PC-3 (cell line): ENCODE measurements around the gene POLA1. TPM values are rescaled to one million over a fixed set of nuclear protein-coding genes. Genes with fewer than 3 reads are reported as not detected.

ENCODE experiments used
- ATAC-seq: fragments of 200-7000 bp; cut with Tn5 transposase; 2 replicates; pipeline ENCODE4 v1.9.1; 2020; ENCODE audit warnings: mild to moderate bottlenecking, moderate library complexity
- BruUV-seq: library from RNA; stranded (reverse); fragments of 400-500 nt; replicated peaks from 2 replicates; lab custom pipeline; 2021; lab: Mats Ljungman, UMichigan
- CTCF ChIA-PET: fragments of 300-600 bp; sonication (Branson Sonifier 250); formaldehyde crosslinking; loops from one replicate; lab custom pipeline; 2022; ENCODE audit warnings: antibody characterized with exemption; lab: Charles Lee
- POLR2A ChIA-PET: fragments of 300-600 bp; sonication (Branson Sonifier 250); formaldehyde crosslinking; loops from one replicate; lab custom pipeline; 2022; ENCODE audit warnings: antibody characterized with exemption; ENCODE audit not compliant: unreplicated experiment; lab: Charles Lee
- DNase-seq: peaks from one replicate; pipeline ENCODE4 v3.0.0-alpha.2; 2015
- H2AFZ ChIP-seq: fragments of 300-600 bp; sonication (generic); 2 replicates; pipeline ENCODE4 v1.6.0; 2016; ENCODE audit warnings: antibody characterized with exemption, low read length
- H3F3A ChIP-seq: fragments of 300-600 bp; sonication (generic); one replicate; pipeline ENCODE4 v1.6.0; 2017; ENCODE audit warnings: antibody characterized with exemption, low read length, control low read depth, mild to moderate bottlenecking; ENCODE audit not compliant: unreplicated experiment
- H3K27ac ChIP-seq: fragments of 300-600 bp; sonication (generic); 2 replicates; pipeline ENCODE4 v1.5.1; 2016; ENCODE audit warnings: mild to moderate bottlenecking, low read length
- H3K27me3 ChIP-seq: fragments of 300-600 bp; sonication (generic); 2 replicates; pipeline ENCODE4 v1.6.1; 2016; ENCODE audit warnings: low read length, mixed read lengths
- H3K36me3 ChIP-seq: fragments of 300-600 bp; sonication (generic); 2 replicates; pipeline ENCODE4 v1.6.1; 2016; ENCODE audit warnings: low read depth, mixed run types, low read length, mixed read lengths
- H3K4me1 ChIP-seq: fragments of 300-600 bp; sonication (generic); 2 replicates; pipeline ENCODE4 v1.5.1; 2016; ENCODE audit warnings: low read length; ENCODE audit not compliant: insufficient read depth
- H3K4me2 ChIP-seq: fragments of 300-600 bp; sonication (generic); 2 replicates; pipeline ENCODE4 v1.6.0; 2016; ENCODE audit warnings: low read length
- H3K4me3 ChIP-seq: fragments of 300-600 bp; sonication (generic); 2 replicates; pipeline ENCODE4 v1.5.1; 2016; ENCODE audit warnings: mild to moderate bottlenecking, low read length, mixed read lengths
- H3K79me2 ChIP-seq: fragments of 300-600 bp; sonication (generic); 2 replicates; pipeline ENCODE4 v1.6.1; 2017; ENCODE audit warnings: low read length, mixed read lengths
- H3K9ac ChIP-seq: fragments of 300-600 bp; sonication (generic); 2 replicates; pipeline ENCODE4 v1.6.0; 2016; ENCODE audit warnings: mild to moderate bottlenecking, low read length
- H3K9me2 ChIP-seq: fragments of 300-600 bp; sonication (generic); replicated peaks from 2 replicates; pipeline ENCODE4 v1.6.1; 2016; ENCODE audit warnings: mixed run types, low read length, mixed read lengths
- H3K9me3 ChIP-seq: fragments of 300-600 bp; sonication (generic); 2 replicates; pipeline ENCODE4 v1.6.1; 2016; ENCODE audit warnings: low read length, mixed read lengths
- H4K20me1 ChIP-seq: fragments of 300-600 bp; sonication (generic); 2 replicates; pipeline ENCODE4 v1.6.1; 2016; ENCODE audit warnings: low read length, mixed read lengths
- EZH2 ChIP-seq: fragments of 300-600 bp; sonication (generic); IDR thresholded peaks from one replicate; pipeline ENCODE4 v1.6.1; 2017; ENCODE audit warnings: antibody characterized with exemption, mild to moderate bottlenecking, low read length; ENCODE audit not compliant: unreplicated experiment
- EZH2phosphoT487 ChIP-seq: fragments of 300-600 bp; sonication (generic); IDR thresholded peaks from 2 replicates; pipeline ENCODE4 v1.6.1; 2018; ENCODE audit warnings: mild to moderate bottlenecking, antibody characterized with exemption, low read length, borderline replicate concordance
- intact Hi-C: fragments of 100-400 bp; cut with micrococcal nuclease; formaldehyde crosslinking; loops from 2 replicates; pipeline ENCODE4 v1.9.0; 2023
- total RNA-seq: library from RNA; depleted of rRNA; stranded (reverse); fragments of >200 nt; gene quantifications from 2 replicates; pipeline ENCODE4 v1.2.3, GENCODE V29; 2014
- TF ChIP-seq, protein P1 (sequence below): fragments of 300-600 bp; sonication (generic); conservative IDR thresholded peaks from 2 replicates; pipeline ENCODE4 v1.5.1; 2017; ENCODE audit warnings: antibody characterized with exemption, low read depth, mild to moderate bottlenecking, low read length

POLA1 gene
- total RNA-seq, 1 experiment from 2014 or later, result 19.6 TPM

- Histone ChIP-seq H3F3A (no peaks in the 10 kb centered on the region), H3K9me2 (no peaks in the 10 kb centered on the region), H3K4me1 (no peaks in the 10 kb centered on the region), H3K4me3 (no peak overlapping the region), H3K36me3 (no peaks in the 10 kb centered on the region), H3K79me2 (no peaks in the 10 kb centered on the region), H3K27ac (no peak overlapping the region), H2AFZ (no peak overlapping the region), H3K9me3 (no peaks in the 10 kb centered on the region), H3K27me3 (no peaks in the 10 kb centered on the region), H3K4me2 (no peak overlapping the region), H3K9ac (no peak overlapping the region), H4K20me1 (no peaks in the 10 kb centered on the region)
- ATAC-seq (no peak), DNase-seq (no peak)
- intact Hi-C loops, result no loop called here
- POLR2A ChIA-PET, result no interaction called here
- TF ChIP-seq EZH2phosphoT487 (no peak), EZH2 (no peak)
- TF ChIP-seq, protein P1, sequence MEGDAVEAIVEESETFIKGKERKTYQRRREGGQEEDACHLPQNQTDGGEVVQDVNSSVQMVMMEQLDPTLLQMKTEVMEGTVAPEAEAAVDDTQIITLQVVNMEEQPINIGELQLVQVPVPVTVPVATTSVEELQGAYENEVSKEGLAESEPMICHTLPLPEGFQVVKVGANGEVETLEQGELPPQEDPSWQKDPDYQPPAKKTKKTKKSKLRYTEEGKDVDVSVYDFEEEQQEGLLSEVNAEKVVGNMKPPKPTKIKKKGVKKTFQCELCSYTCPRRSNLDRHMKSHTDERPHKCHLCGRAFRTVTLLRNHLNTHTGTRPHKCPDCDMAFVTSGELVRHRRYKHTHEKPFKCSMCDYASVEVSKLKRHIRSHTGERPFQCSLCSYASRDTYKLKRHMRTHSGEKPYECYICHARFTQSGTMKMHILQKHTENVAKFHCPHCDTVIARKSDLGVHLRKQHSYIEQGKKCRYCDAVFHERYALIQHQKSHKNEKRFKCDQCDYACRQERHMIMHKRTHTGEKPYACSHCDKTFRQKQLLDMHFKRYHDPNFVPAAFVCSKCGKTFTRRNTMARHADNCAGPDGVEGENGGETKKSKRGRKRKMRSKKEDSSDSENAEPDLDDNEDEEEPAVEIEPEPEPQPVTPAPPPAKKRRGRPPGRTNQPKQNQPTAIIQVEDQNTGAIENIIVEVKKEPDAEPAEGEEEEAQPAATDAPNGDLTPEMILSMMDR, result no peak
- CTCF ChIA-PET, result no interaction called here
- no TSS peak for BruUV-seq
Measured at GRCh38 chrX:24987731-24988130, 294.0 kb downstream of the POLA1 start.

DNA sequence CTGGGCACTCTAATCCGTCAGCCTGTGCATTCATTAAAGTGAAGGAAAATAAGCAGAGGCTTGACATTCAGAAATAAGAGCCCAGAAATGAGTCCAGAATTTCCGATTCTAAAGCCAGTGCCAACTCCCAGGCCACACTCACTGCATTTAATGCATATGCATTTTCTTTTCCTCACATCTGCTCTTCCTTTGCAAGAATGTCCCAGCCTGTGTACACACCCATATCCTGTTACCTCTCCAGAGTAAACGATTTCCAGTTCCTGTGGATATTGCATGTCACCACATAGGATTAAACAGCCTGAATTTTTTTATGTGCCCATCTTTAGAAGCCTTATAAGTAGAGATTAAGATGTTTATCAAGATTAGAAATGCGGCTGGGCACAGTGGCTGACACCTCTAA is 294.6 kb downstream of the POLA1 start:
- no TSS peak for BruUV-seq
- Histone ChIP-seq H2AFZ (no peak overlapping the region), H3K79me2 (no peaks in the 10 kb centered on the region), H3F3A (no peaks in the 10 kb centered on the region), H3K4me1 (no peaks in the 10 kb centered on the region), H3K4me2 (no peak overlapping the region), H3K9me3 (no peaks in the 10 kb centered on the region), H3K4me3 (no peak overlapping the region), H3K9me2 (no peaks in the 10 kb centered on the region), H4K20me1 (no peaks in the 10 kb centered on the region), H3K36me3 (no peaks in the 10 kb centered on the region), H3K27ac (no peak overlapping the region), H3K27me3 (no peaks in the 10 kb centered on the region), H3K9ac (no peak overlapping the region)
- ATAC-seq, result peak; percentile 74
- no peak for DNase-seq
- CTCF ChIA-PET, result no interaction called here
- POLR2A ChIA-PET, result no interaction called here
- TF ChIP-seq, protein P1, result no peak
- TF ChIP-seq EZH2, result no peak
- TF ChIP-seq EZH2phosphoT487, result no peak
- intact Hi-C loops, result no loop called here

DNA sequence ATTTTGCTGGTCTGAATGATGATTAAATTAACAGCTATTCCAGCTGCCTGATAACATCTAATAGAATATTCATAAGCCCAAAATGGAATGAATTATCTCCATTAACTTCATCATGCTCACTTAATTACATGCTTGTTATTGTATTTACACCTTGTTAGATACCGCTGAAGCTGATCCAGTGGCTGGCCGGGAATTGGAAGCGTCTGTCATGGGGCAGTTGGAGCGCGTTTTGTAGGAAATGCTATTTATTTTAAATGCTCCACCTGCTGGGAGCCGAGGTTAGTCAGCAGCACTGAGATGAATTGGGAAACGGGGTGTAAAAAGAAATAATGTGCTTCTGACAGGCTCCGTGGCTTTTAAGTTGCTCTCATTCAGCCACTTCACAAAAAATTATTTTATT is 296.8 kb downstream of the POLA1 start:
- no peak overlapping the region for H3K4me2 ChIP-seq
- intact Hi-C loops, result no loop called here
- H4K20me1 ChIP-seq, result no peaks in the 10 kb centered on the region
- H3F3A ChIP-seq, result no peaks in the 10 kb centered on the region
- DNase-seq (no peak), ATAC-seq (no peak)
- H3K4me3 ChIP-seq, result no peak overlapping the region
- H3K9ac ChIP-seq, result no peak overlapping the region
- no peak for TF ChIP-seq EZH2
- no peak for TF ChIP-seq EZH2phosphoT487
- TF ChIP-seq, protein P1, result no peak
- no peaks in the 10 kb centered on the region for H3K9me3 ChIP-seq
- no peak overlapping the region for H2AFZ ChIP-seq
- no peaks in the 10 kb centered on the region for H3K4me1 ChIP-seq
- no peak overlapping the region for H3K27ac ChIP-seq
- ChIA-PET CTCF (no interaction called here), POLR2A (no interaction called here)
- no TSS peak for BruUV-seq
- H3K79me2 ChIP-seq, result no peaks in the 10 kb centered on the region
- H3K9me2 ChIP-seq, result no peaks in the 10 kb centered on the region
- no peaks in the 10 kb centered on the region for H3K27me3 ChIP-seq
- no peaks in the 10 kb centered on the region for H3K36me3 ChIP-seq
